SK-N-SH treated with all-trans-retinoic acid at 6 μM for 48 hours (cell line): Measurements from ENCODE around the gene SLC9A2.

Source experiments
- ATAC-seq: fragments of 200-7000 bp; cut with Tn5 transposase; 3 replicates; pipeline ENCODE4 v1.9.1; 2020; ENCODE audit warnings: mild to moderate bottlenecking, moderate library complexity
- ARNTL ChIP-seq: fragments of 450-650 bp; formaldehyde crosslinking; IDR thresholded peaks from 2 replicates; pipeline ENCODE4 v1.5.0; 2020; ENCODE audit warnings: low read depth, mild to moderate bottlenecking, moderate library complexity, borderline replicate concordance
- CSDC2 ChIP-seq: fragments of 250-450 bp; sonication (Bioruptor Pico); IDR thresholded peaks from 2 replicates; pipeline ENCODE4 v1.5.0; 2020; ENCODE audit warnings: mild to moderate bottlenecking, moderate library complexity
- ESRRG ChIP-seq: fragments of 250-450 bp; sonication (Bioruptor Pico); IDR thresholded peaks from 2 replicates; pipeline ENCODE4 v1.6.1; 2021; ENCODE audit warnings: mild to moderate bottlenecking
- GLIS3 ChIP-seq: fragments of 250-450 bp; sonication (Bioruptor Pico); IDR thresholded peaks from 2 replicates; pipeline ENCODE4 v1.5.0; 2020; ENCODE audit warnings: mild to moderate bottlenecking, moderate library complexity
- ISL1 ChIP-seq: fragments of 250-450 bp; sonication (Bioruptor Pico); IDR thresholded peaks from 2 replicates; pipeline ENCODE4 v2.1.2; 2022; ENCODE audit warnings: mild to moderate bottlenecking, moderate library complexity
- OSR1 ChIP-seq: fragments of 250-450 bp; sonication (Bioruptor Pico); IDR thresholded peaks from 2 replicates; pipeline ENCODE4 v1.8.0; 2022; ENCODE audit warnings: moderate library complexity, mild to moderate bottlenecking, inconsistent platforms
- PPARA ChIP-seq: fragments of 250-450 bp; sonication (Bioruptor Pico); IDR thresholded peaks from 2 replicates; pipeline ENCODE4 v1.5.0; 2020; ENCODE audit warnings: mild to moderate bottlenecking, borderline replicate concordance
- RARB ChIP-seq: fragments of 250-450 bp; sonication (Bioruptor Pico); IDR thresholded peaks from 2 replicates; pipeline ENCODE4 v1.8.0; 2021; ENCODE audit warnings: mild to moderate bottlenecking, moderate library complexity
- SNAI2 ChIP-seq: fragments of 250-450 bp; sonication (Bioruptor Pico); IDR thresholded peaks from 2 replicates; pipeline ENCODE4 v1.5.0; 2020; ENCODE audit warnings: mild to moderate bottlenecking, moderate library complexity
- TCF4 ChIP-seq: fragments of 250-450 bp; sonication (Bioruptor Pico); IDR thresholded peaks from 2 replicates; pipeline ENCODE4 v1.8.0; 2021; ENCODE audit warnings: mild to moderate bottlenecking, moderate library complexity, borderline replicate concordance
- TOX ChIP-seq: fragments of 250-450 bp; sonication (Bioruptor Pico); IDR thresholded peaks from 2 replicates; pipeline ENCODE4 v1.8.0; 2021; ENCODE audit warnings: mild to moderate bottlenecking, moderate library complexity, borderline replicate concordance
- ZC3H10 ChIP-seq: fragments of 250-450 bp; sonication (Bioruptor Pico); IDR thresholded peaks from 2 replicates; pipeline ENCODE4 v1.5.1; 2021; ENCODE audit warnings: mild to moderate bottlenecking, moderate library complexity
- ZFP3 ChIP-seq: fragments of 250-450 bp; sonication (Bioruptor Pico); IDR thresholded peaks from 2 replicates; pipeline ENCODE4 v1.5.0; 2020; ENCODE audit warnings: mild to moderate bottlenecking, moderate library complexity
- ZNF565 ChIP-seq: fragments of 450-650 bp; formaldehyde crosslinking; conservative IDR thresholded peaks from 2 replicates; pipeline ENCODE4 v1.5.0; 2020; ENCODE audit warnings: low read depth, mild to moderate bottlenecking, moderate library complexity
- ZNF70 ChIP-seq: fragments of 450-650 bp; formaldehyde crosslinking; IDR thresholded peaks from 2 replicates; pipeline ENCODE4 v1.5.0; 2020; ENCODE audit warnings: mild to moderate bottlenecking, moderate library complexity
- ZNF8 ChIP-seq: fragments of 450-650 bp; formaldehyde crosslinking; IDR thresholded peaks from 2 replicates; pipeline ENCODE4 v1.5.0; 2020; ENCODE audit warnings: mild to moderate bottlenecking, moderate library complexity
- TF ChIP-seq, protein P1 (sequence below): fragments of 250-450 bp; sonication (Bioruptor Pico); IDR thresholded peaks from 2 replicates; pipeline ENCODE4 v1.5.1; 2021; ENCODE audit warnings: mild to moderate bottlenecking, moderate library complexity
- TF ChIP-seq, protein P2 (sequence below): fragments of 250-450 bp; sonication (Bioruptor Pico); IDR thresholded peaks from 2 replicates; pipeline ENCODE4 v1.8.0; 2020; ENCODE audit warnings: mild to moderate bottlenecking, moderate library complexity, borderline replicate concordance
- TF ChIP-seq, protein P3 (sequence below): fragments of 250-450 bp; sonication (Bioruptor Pico); IDR thresholded peaks from 2 replicates; pipeline ENCODE4 v1.8.0; 2021; ENCODE audit warnings: low read depth, mild to moderate bottlenecking, moderate library complexity, borderline replicate concordance
- TF ChIP-seq, protein P4 (sequence below): fragments of 250-450 bp; sonication (Bioruptor Pico); IDR thresholded peaks from 2 replicates; pipeline ENCODE4 v1.5.1; 2020; ENCODE audit warnings: low read depth, mild to moderate bottlenecking, moderate library complexity

Gene SLC9A2

DNA sequence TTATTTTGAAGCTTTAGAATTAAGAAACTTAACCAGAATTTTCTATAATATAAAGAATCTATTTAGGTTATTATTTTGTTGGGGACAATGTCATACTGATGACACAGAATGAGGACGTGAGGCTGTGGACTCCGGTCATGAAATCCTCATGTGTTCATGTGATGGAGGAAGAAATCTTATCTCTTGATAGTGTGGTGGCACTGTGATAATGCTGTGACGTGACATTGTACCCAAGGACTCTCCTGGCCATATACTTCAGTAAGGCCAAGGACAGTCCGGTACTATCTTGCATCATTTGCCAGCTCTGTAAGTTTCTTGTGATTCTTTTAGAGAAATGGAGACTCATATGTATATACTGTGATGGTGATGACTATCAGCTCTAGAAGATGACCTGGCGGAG lies 59.1 kb downstream of the SLC9A2 start (continued):
- TF ChIP-seq, protein P1, sequence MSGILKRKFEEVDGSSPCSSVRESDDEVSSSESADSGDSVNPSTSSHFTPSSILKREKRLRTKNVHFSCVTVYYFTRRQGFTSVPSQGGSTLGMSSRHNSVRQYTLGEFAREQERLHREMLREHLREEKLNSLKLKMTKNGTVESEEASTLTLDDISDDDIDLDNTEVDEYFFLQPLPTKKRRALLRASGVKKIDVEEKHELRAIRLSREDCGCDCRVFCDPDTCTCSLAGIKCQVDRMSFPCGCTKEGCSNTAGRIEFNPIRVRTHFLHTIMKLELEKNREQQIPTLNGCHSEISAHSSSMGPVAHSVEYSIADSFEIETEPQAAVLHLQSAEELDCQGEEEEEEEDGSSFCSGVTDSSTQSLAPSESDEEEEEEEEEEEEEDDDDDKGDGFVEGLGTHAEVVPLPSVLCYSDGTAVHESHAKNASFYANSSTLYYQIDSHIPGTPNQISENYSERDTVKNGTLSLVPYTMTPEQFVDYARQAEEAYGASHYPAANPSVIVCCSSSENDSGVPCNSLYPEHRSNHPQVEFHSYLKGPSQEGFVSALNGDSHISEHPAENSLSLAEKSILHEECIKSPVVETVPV (CRISPR knock-in tag) = no peak
- TF ChIP-seq ZNF565 (CRISPR knock-in tag) (no peak), PPARA (CRISPR knock-in tag) (no peak), TOX (no peak), ZC3H10 (no peak), ZNF70 (CRISPR knock-in tag) (no peak), TCF4 (no peak)
- TF ChIP-seq, protein P2, sequence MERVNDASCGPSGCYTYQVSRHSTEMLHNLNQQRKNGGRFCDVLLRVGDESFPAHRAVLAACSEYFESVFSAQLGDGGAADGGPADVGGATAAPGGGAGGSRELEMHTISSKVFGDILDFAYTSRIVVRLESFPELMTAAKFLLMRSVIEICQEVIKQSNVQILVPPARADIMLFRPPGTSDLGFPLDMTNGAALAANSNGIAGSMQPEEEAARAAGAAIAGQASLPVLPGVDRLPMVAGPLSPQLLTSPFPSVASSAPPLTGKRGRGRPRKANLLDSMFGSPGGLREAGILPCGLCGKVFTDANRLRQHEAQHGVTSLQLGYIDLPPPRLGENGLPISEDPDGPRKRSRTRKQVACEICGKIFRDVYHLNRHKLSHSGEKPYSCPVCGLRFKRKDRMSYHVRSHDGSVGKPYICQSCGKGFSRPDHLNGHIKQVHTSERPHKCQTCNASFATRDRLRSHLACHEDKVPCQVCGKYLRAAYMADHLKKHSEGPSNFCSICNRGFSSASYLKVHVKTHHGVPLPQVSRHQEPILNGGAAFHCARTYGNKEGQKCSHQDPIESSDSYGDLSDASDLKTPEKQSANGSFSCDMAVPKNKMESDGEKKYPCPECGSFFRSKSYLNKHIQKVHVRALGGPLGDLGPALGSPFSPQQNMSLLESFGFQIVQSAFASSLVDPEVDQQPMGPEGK (CRISPR knock-in tag) = no peak
- TF ChIP-seq, all 23 proteins: peak for 0

DNA sequence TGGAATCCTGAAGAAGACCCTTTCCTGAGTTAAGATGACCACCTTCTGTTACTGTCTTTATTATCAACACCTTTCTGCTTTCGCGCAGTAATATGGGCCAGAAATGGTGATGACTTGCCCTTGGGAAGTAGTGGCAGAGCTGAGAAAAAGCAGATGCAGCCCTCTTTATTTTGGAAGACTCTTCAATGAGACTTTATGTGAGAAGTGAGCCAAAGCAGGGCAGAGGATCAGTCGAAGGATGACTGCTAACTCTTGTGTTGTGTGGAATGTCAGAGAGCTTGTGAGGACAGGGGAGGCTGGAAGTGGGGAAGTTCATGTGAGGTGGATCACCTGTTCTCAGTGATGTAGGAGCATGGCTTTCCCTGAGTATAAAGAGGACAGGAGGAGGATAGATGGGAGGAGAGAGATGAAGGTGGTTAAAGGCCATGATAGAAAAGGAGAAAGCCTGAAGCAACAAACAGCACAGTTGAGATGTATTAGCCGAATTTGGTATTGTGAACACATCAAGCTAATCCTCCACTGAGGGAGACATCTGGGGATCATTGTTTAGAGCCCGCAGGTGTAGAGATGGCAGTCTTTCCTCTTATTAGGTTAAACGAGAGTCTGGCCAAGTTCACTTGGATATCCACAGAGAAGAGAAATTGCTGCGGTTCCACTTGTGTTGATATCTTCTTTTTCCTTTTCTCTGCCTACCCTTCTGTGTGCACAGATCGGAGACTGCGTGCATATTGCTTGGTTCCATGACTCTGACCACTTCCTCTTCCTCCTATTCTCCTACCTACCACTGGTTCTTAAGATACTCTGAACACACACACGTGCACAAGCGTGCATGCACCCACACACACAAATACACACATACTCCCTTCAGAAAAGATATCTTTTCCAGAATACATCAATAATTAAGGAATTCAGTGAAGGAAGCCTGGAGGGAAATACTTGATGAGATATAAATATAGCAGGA lies 67.4 kb downstream of the SLC9A2 start:
- ATAC-seq = no peak
- TF ChIP-seq CSDC2 (no peak), SNAI2 (no peak), OSR1 (CRISPR knock-in tag) (no peak), ARNTL (no peak), GLIS3 (CRISPR knock-in tag) (no peak), RARB (CRISPR knock-in tag) (no peak), ESRRG (CRISPR knock-in tag) (no peak), TCF4 (no peak)
- TF ChIP-seq, protein P3, sequence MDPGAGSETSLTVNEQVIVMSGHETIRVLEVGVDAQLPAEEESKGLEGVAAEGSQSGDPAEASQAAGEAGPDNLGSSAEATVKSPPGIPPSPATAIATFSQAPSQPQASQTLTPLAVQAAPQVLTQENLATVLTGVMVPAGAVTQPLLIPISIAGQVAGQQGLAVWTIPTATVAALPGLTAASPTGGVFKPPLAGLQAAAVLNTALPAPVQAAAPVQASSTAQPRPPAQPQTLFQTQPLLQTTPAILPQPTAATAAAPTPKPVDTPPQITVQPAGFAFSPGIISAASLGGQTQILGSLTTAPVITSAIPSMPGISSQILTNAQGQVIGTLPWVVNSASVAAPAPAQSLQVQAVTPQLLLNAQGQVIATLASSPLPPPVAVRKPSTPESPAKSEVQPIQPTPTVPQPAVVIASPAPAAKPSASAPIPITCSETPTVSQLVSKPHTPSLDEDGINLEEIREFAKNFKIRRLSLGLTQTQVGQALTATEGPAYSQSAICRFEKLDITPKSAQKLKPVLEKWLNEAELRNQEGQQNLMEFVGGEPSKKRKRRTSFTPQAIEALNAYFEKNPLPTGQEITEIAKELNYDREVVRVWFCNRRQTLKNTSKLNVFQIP (CRISPR knock-in tag) = no peak

DNA sequence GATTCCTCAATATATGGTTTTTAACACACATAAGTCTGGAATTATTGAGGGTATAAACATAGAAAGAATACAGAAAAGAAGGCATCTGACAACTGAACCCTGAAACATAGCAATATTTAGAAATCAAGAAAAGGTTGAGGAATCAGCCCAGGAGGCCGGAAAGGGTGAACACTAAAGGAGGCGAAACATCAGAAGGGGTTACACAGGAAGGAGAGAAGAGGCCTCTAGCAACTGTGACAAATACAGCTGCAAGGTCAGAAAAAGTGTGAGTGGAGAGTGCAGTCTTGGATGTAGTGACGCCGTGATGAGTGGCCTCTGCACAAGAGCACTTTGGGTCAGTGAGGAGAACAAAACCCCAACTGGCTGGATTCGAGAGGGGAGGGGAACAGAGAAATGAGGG lies 70.7 kb downstream of the SLC9A2 start:
- no peak for ATAC-seq
- TF ChIP-seq ZFP3 (no peak), ZNF8 (CRISPR knock-in tag) (no peak), SNAI2 (no peak), ESRRG (CRISPR knock-in tag) (no peak), ZNF565 (CRISPR knock-in tag) (no peak), GLIS3 (CRISPR knock-in tag) (no peak), CSDC2 (no peak), ZNF70 (CRISPR knock-in tag) (no peak), ISL1 (no peak), ARNTL (no peak), ZC3H10 (no peak), PPARA (CRISPR knock-in tag) (no peak), RARB (CRISPR knock-in tag) (no peak)
- TF ChIP-seq, protein P1 (CRISPR knock-in tag) = no peak
- TF ChIP-seq, protein P2 (CRISPR knock-in tag) = no peak
- TF ChIP-seq, protein P4, sequence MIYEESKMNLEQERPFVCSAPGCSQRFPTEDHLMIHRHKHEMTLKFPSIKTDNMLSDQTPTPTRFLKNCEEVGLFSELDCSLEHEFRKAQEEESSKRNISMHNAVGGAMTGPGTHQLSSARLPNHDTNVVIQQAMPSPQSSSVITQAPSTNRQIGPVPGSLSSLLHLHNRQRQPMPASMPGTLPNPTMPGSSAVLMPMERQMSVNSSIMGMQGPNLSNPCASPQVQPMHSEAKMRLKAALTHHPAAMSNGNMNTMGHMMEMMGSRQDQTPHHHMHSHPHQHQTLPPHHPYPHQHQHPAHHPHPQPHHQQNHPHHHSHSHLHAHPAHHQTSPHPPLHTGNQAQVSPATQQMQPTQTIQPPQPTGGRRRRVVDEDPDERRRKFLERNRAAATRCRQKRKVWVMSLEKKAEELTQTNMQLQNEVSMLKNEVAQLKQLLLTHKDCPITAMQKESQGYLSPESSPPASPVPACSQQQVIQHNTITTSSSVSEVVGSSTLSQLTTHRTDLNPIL = no peak
